NCI-H2081 (cell line): ENCODE measurements around the gene TP53I3.
"Not testable (repeated sequence)": the region's sequence is repeated elsewhere in the genome, so short reads cannot be mapped to it uniquely, and the experiment has no call there.

Source experiments
- DNase-seq, 2 experiments: peaks; one replicate each; lab custom pipeline; 2025; lab: John Stamatoyannopoulos, UW

TP53I3 gene

GRCh38 chr2:24054366-24055010, 30.1 kb downstream of the TP53I3 start:
- DNase-seq, result no peak

GRCh38 chr2:24052951-24053350, 31.7 kb downstream of the TP53I3 start:
- DNase-seq, result no peak

DNA sequence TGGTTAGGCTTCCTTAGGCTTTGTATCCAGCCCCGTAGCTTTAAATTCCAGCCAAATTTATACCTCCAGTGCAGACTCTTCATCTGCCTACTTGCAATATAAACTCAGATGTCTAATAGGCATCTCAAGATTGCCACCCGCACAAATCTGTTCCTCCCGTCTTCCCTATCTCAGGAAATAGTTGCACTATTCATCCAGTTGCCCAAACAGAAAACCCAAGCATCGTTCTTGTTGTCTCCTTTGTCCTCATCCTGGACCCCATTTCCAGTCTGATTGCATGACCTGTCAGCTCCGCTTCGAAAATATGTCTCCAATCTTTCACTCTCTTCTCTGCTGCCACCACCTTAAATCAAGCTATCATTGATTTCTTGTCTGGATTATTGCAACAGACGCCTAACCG, 32.8 kb downstream of the TP53I3 start:
- DNase-seq, result no peak

- no peak for DNase-seq
These were observed 34.3 kb downstream of the TP53I3 start for GRCh38 chr2:24050041-24050979.

DNA sequence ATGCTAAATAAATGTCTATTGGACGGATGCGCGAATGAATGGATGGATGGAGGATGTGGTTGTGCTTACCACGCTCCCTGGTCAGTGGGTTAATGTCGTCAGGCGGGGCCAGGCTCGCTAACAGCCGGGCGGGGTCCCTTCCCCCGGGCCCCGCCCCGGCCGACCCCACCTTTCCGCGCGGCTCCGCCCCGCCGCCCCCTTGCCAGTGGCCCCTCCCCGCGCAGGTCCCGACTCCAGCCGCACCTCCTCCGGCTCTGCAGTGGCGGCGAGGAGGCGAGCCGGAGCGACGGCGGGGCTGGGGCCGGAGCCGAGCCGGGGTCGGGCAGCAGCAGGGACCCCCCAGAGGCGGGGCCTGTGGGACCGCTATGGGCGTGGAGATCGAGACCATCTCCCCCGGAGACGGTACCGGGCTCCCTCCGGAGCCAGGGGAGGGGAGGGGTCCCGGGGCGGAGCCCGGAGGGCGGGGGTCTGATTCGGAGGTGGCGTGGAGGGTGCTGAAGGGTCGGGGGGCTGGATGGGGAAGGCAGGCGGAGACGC, 35.1 kb downstream of the TP53I3 start, which contains the start of gene FKBP1B:
Gene FKBP1B, plus strand, starts transcription at position 257 of the 537 bp plus-strand sequence. Its CDS starts 109 bp downstream, at position 366.
- peak; percentile 63 to 71 for DNase-seq

GRCh38 chr2:24048769-24049484, 35.7 kb downstream of the TP53I3 start:
- DNase-seq, result peak; percentile 29 to 58

DNA sequence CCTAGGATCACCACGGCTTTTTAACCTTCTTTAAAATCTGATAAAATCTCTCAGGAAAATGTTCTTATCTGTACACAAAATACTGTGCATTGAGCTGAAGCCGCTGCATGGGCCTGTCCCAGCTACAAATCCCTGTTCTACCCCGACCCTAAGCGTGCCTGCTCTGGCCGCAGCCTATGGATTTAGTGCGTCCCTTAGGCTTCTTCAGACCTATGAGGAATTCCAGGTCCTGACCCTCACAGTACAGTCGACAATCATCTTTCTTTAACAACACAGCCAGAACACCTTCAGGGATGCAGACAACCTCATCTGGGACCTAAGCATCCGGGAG, 37.0 kb downstream of the TP53I3 start:
- DNase-seq, result no peak

DNA sequence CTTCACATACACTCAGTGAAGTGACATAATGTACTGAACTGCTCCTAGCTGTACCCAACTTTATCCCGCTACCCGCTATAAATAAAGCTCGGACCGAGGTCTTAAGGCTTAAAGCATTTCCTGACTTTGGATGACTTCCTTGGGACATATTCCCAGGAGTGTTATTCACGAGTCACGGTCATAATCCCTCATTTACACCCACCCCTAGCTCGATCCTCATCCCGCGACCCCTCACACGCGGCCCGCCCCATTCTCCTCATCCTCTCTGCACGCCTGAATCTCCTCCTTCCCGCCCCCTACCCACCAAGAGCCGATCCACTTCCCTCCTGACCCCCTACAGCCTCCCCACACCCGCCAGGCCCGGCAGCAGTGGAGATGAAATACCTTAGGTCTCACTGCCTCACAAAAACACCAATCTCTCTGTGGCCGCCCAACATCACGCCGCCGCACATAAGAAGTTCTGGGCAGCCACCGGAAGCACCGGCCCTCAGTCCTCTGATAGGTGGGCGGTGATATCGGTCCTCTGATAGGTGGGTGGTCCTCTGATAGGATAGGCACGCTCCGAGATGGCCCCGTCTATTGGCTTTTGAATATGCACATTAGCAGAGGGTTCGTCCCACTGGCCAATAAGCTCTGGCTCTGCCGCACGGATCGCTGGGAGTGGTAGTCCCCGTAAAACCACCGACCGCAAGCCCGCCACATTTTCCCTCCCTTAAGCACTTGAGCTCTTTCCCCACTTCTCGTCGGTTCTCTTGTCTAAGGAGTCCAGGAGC, 37.5 kb downstream of the TP53I3 start, which contains the start of gene WDCP:
Gene WDCP, minus strand, starts transcription at position 462 of the 773 bp plus-strand sequence. CDS start 7,897 bp downstream, outside the sequence.
- DNase-seq, result peak; percentile 99 to 100

- no peak for DNase-seq
These were observed 38.1 kb downstream of the TP53I3 start for GRCh38 chr2:24046599-24046929.

DNA sequence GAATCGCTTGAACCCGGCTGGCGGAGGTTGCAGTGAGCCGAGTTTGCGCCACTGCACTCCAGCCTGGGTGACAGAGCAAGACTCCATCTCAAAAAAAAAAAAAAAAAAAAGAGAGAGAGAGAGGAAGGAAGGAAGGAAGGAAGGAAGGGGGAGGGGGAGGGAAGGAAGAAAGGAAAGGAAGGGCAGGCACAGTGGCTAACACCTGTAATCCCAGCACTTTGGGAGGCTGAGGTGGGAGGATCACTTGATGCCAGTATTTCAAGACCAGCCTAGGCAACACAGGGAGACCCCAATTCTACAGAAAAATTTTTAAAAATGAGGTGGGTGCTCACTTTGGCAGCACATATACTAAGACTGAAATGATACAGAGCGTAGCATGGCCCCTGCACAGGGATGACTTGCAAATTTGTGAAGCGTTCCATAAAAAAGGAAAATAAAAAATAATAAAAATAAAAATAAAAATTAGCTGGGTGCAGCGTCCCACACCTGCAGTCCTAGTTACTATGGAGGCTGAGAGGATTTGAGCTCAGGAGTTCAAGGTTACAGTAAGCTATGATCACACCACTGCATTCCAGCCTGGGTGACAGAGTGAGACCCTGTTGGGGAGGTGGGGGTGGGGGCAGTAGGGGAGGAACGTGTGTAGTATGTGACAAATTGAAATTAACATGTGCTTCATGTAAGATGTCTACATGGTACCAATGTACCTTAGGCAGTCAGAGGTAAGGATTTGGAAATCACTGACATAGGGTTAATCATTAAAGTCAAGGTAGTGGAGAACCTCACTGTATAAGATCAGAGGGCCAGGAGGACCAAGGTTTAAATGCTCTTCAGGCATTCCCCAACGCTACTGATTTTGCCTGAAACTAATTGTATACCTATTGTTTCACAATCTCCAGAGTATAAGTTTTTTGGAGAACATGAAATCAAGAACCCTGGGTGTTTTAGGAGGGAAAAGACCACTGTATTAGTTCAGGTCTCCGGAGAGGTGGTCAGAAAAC, 38.8 kb downstream of the TP53I3 start:
- no peak for DNase-seq

- DNase-seq, result not testable (repeated sequence)
These were observed 41.5 kb downstream of the TP53I3 start for GRCh38 chr2:24043133-24043532.

GRCh38 chr2:24040511-24040910, 44.1 kb downstream of the TP53I3 start:
- DNase-seq, result no peak

DNA sequence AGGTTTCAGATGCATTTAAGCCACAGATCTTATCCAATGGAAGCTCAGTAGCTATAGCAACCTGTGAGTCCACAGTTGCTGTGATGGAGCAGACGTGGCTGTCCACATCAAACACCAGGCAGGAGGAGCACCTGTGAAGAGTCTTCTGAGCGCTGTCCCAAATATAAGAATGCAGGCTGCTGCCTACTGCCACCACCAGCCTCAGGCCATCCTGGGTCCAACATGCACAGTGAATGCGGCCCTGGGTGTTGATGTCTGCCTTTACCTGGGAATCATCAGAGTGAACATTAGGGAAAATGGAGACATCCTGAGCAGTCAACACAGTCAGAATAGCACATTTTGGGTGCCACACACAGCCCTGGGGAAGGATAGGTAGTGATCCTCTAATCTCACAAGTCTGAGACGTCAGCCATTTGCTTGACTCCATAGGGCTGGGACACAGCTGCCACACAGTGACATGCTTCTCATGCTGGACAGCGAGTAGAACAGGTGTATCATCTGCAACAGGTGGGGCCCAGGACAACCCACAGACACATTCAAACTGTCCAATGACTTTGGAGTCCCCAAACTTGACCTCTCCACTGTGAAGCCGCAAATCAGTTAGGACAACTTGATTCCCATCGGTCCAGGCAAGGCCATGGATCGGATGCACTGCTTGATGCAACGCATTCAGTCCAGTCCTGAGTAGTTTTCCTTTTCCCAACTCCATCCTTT, 45.7 kb downstream of the TP53I3 start:
- DNase-seq, result no peak
